Measurements from ENCODE around the gene INPP5D.

INPP5D gene

GRCh38 chr2:233087713-233088112 lies 27.6 kb downstream of the INPP5D start:
- H3K4me1 ChIP-seq (ENCODE audit: low read length), result peaks cover 96% of the 10 kb centered on the region
- no peak overlapping the region for H2AFZ ChIP-seq (ENCODE audit: low read depth, low read length)
- peak overlapping the region; percentile 95; the same call in 1 of the 2 replicates for H3K9ac ChIP-seq (ENCODE audit: low read length)
- no peaks in the 10 kb centered on the region for H3K9me3 ChIP-seq (ENCODE audit: insufficient read depth, low read length)
- peak overlapping the region; percentile 100 for H3K27ac ChIP-seq (ENCODE audit: low read length)
- no peak overlapping the region for H3K4me3 ChIP-seq (ENCODE audit: low read length)
- peaks cover 61% of the 10 kb centered on the region for H3K36me3 ChIP-seq (replicated peaks; ENCODE audit: low read depth, low read length)
- no peaks in the 10 kb centered on the region for H4K20me1 ChIP-seq (ENCODE audit: insufficient read depth, low read length)
- no peaks in the 10 kb centered on the region for H3K27me3 ChIP-seq (ENCODE audit: low read depth, low read length)
- TF ChIP-seq, protein P1, sequence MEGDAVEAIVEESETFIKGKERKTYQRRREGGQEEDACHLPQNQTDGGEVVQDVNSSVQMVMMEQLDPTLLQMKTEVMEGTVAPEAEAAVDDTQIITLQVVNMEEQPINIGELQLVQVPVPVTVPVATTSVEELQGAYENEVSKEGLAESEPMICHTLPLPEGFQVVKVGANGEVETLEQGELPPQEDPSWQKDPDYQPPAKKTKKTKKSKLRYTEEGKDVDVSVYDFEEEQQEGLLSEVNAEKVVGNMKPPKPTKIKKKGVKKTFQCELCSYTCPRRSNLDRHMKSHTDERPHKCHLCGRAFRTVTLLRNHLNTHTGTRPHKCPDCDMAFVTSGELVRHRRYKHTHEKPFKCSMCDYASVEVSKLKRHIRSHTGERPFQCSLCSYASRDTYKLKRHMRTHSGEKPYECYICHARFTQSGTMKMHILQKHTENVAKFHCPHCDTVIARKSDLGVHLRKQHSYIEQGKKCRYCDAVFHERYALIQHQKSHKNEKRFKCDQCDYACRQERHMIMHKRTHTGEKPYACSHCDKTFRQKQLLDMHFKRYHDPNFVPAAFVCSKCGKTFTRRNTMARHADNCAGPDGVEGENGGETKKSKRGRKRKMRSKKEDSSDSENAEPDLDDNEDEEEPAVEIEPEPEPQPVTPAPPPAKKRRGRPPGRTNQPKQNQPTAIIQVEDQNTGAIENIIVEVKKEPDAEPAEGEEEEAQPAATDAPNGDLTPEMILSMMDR (IDR thresholded peaks at IDR 0.05; ENCODE audit: low read depth, low read length), result no peak
- TF ChIP-seq EZH2phosphoT487 (IDR thresholded peaks at IDR 0.05; ENCODE audit: low read depth), result no peak
- peaks cover 85% of the 10 kb centered on the region for H3K79me2 ChIP-seq (ENCODE audit: low read length)
- H3K4me2 ChIP-seq (ENCODE audit: low read length), result peak overlapping the region; percentile 36

DNA sequence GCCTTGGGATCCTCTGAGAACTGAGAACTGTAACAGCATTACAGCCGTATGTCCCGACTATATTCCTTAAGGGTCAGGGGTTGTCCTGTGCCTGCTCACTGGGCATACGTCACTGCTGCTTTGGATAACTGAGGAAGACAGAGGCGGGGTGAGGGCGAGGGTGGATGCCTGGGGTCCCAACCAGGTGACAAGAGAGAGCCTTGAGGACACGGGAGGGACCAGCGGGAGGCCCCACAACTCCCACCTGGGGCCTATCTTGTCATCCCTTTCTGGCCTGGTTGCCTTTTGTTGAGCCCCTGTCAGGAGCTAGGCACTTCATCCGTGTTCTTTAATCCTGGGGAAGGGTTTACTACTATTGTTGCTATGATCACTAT lies 28.8 kb downstream of the INPP5D start:
- H4K20me1 ChIP-seq (ENCODE audit: insufficient read depth, low read length), result no peaks in the 10 kb centered on the region
- H3K4me2 ChIP-seq (ENCODE audit: low read length), result no peak overlapping the region
- H3K9me3 ChIP-seq (ENCODE audit: insufficient read depth, low read length), result no peaks in the 10 kb centered on the region
- H3K27me3 ChIP-seq (ENCODE audit: low read depth, low read length), result no peaks in the 10 kb centered on the region
- H3K27ac ChIP-seq (ENCODE audit: low read length), result peak overlapping the region; percentile 100; the same call in 1 of the 2 replicates
- no peak overlapping the region for H3K4me3 ChIP-seq (ENCODE audit: low read length)
- H2AFZ ChIP-seq (ENCODE audit: low read depth, low read length), result no peak overlapping the region
- H3K9ac ChIP-seq (ENCODE audit: low read length), result no peak overlapping the region
- H3K4me1 ChIP-seq (ENCODE audit: low read length), result peaks cover 96% of the 10 kb centered on the region
- H3K79me2 ChIP-seq (ENCODE audit: low read length), result peaks cover 85% of the 10 kb centered on the region
- peaks cover 57% of the 10 kb centered on the region for H3K36me3 ChIP-seq (replicated peaks; ENCODE audit: low read depth, low read length)
- TF ChIP-seq EZH2phosphoT487 (IDR thresholded peaks at IDR 0.05; ENCODE audit: low read depth), result no peak
- TF ChIP-seq, protein P1 (IDR thresholded peaks at IDR 0.05; ENCODE audit: low read depth, low read length), result no peak

DNA sequence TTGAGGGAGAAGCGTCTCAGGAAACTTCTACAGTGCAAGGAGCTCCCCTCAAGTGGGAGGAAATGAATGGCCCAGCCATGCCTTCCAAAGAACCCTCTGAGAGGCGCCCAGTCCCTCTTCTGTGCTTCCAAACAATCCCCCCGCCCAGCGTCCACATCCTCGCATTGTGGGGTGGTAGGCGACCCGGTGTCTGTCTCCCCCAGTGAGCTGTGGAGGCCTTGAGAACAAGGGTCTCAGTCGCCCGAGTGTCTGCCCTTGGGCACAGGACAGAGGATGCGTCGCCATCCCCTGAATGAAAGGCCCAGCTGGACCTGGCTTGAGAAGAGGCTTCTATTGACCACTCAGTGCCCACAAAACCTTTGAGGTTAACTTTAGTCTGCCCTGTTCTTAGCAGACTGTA lies 29.7 kb downstream of the INPP5D start:
- TF ChIP-seq EZH2phosphoT487 (IDR thresholded peaks at IDR 0.05; ENCODE audit: low read depth), result no peak
- TF ChIP-seq, protein P1 (IDR thresholded peaks at IDR 0.05; ENCODE audit: low read depth, low read length), result no peak
- H2AFZ ChIP-seq (ENCODE audit: low read depth, low read length), result no peak overlapping the region
- H3K9ac ChIP-seq (ENCODE audit: low read length), result no peak overlapping the region
- no peaks in the 10 kb centered on the region for H3K27me3 ChIP-seq (ENCODE audit: low read depth, low read length)
- peaks cover 53% of the 10 kb centered on the region for H3K36me3 ChIP-seq (replicated peaks; ENCODE audit: low read depth, low read length)
- H3K27ac ChIP-seq (ENCODE audit: low read length), result no peak overlapping the region
- H4K20me1 ChIP-seq (ENCODE audit: insufficient read depth, low read length), result no peaks in the 10 kb centered on the region
- H3K4me2 ChIP-seq (ENCODE audit: low read length), result no peak overlapping the region
- H3K9me3 ChIP-seq (ENCODE audit: insufficient read depth, low read length), result no peaks in the 10 kb centered on the region
- peaks cover 85% of the 10 kb centered on the region for H3K79me2 ChIP-seq (ENCODE audit: low read length)
- H3K4me3 ChIP-seq (ENCODE audit: low read length), result no peak overlapping the region
- H3K4me1 ChIP-seq (ENCODE audit: low read length), result peaks cover 87% of the 10 kb centered on the region

DNA sequence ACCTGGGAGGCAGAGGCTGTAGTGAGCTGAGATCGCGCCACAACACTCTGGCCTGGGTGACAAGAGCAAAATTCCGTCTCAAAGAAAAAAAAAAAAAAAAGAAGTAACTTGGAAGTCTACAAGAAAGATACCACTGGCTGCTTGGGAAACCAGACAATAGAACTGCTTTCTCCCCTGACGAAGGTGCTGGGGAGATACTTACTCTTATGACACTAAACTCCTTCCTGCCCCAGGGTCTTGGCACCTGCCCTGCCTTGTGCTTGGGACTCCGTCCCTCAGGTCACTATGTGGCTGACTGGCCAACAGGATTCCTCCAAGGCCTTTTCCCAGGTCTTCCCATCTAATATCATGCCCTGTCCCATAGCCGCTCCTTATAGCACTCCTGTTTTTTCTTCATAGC lies 30.7 kb downstream of the INPP5D start:
- H3K27ac ChIP-seq (ENCODE audit: low read length), result peak overlapping the region; percentile 89; the same call in 1 of the 2 replicates
- no peak overlapping the region for H3K4me3 ChIP-seq (ENCODE audit: low read length)
- H3K4me2 ChIP-seq (ENCODE audit: low read length), result no peak overlapping the region
- TF ChIP-seq, protein P1 (IDR thresholded peaks at IDR 0.05; ENCODE audit: low read depth, low read length), result no peak
- no peak for TF ChIP-seq EZH2phosphoT487 (IDR thresholded peaks at IDR 0.05; ENCODE audit: low read depth)
- H3K27me3 ChIP-seq (ENCODE audit: low read depth, low read length), result no peaks in the 10 kb centered on the region
- H3K36me3 ChIP-seq (replicated peaks; ENCODE audit: low read depth, low read length), result peaks cover 50% of the 10 kb centered on the region
- H3K79me2 ChIP-seq (ENCODE audit: low read length), result peaks cover 84% of the 10 kb centered on the region
- H3K4me1 ChIP-seq (ENCODE audit: low read length), result peaks cover 77% of the 10 kb centered on the region
- no peak overlapping the region for H2AFZ ChIP-seq (ENCODE audit: low read depth, low read length)
- no peaks in the 10 kb centered on the region for H3K9me3 ChIP-seq (ENCODE audit: insufficient read depth, low read length)
- H4K20me1 ChIP-seq (ENCODE audit: insufficient read depth, low read length), result no peaks in the 10 kb centered on the region
- no peak overlapping the region for H3K9ac ChIP-seq (ENCODE audit: low read length)

Measured in OCI-LY3 (cell line).